ENCODE measurements around the gene TEC.

DNA sequence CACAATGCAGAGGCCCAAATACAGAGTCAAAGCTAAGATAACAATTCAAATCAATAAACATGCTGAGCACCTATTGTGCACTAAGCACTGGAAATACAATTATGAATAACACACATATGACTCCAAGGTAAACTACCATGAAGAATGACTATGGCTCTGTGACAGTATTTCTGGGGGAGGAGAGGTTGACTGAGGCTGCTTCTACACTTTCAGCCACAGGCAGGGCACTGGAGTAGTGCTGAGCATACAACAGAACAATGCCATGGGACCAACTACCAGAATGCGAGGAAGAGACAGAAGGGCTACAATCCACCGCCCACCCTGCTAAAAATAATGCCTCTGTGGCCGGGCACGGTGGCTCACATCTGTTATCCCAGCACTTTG lies 13.7 kb downstream of the TEC start:
- TF ChIP-seq CTCF (conservative IDR thresholded peaks at IDR 0.05): no peak
- no peak for TF ChIP-seq ZFX (IDR thresholded peaks at IDR 0.05)

Measured in C4-2B (cell line).